Ovary (tissue), 9 donors: Measurements from ENCODE around the gene PGPEP1. TPM values are rescaled to one million over a fixed set of nuclear protein-coding genes. Genes with fewer than 3 reads are reported as not detected.
A peak's percentile ranks its signal among the peaks of the same experiment; 100 is the strongest.

Experiments
- DNase-seq, 5 donors: peaks; one replicate each; pipeline ENCODE4 v3.0.0-alpha.2; 2019 to 2020
- H3K27ac ChIP-seq, 2 donors: fragments of 200-600 bp; one replicate each; pipeline versions ENCODE4 v1.5.1 to v1.8.0; 2019 to 2022
- H3K27me3 ChIP-seq: fragments of 200-600 bp; one replicate; pipeline ENCODE4 v1.8.0; 2022
- H3K36me3 ChIP-seq: fragments of 200-600 bp; sonication (generic); one replicate; pipeline ENCODE4 v1.5.1; 2019
- H3K4me1 ChIP-seq: one replicate; pipeline ENCODE4 v1.8.1; 2013; ENCODE audit warnings: mild to moderate bottlenecking, moderate library complexity; ENCODE audit not compliant: insufficient read depth
- H3K4me3 ChIP-seq: fragments of 200-600 bp; sonication (generic); one replicate; pipeline ENCODE4 v1.5.1; 2017
- H3K9me3 ChIP-seq, 2 donors: fragments of 200-600 bp in 1 of 2; sonication (generic) in 1 of 2; one replicate each; pipeline versions ENCODE4 v1.5.1 to v1.8.1; 2013 to 2019; ENCODE audit warnings: mild to moderate bottlenecking in 1 of 2, moderate library complexity in 1 of 2
- CTCF ChIP-seq, 3 donors: fragments of 450-650 bp in 2 of 3; fragments of 200-600 bp in 1 of 3; IDR thresholded peaks; one replicate each; pipeline versions ENCODE4 v1.5.1 to v1.8.0; 2016 to 2022; ENCODE audit warnings: antibody characterized with exemption in 3 of 3, mild to moderate bottlenecking in 1 of 3
- EP300 ChIP-seq: sonication (generic); formaldehyde crosslinking; IDR thresholded peaks from one replicate; pipeline ENCODE4 v1.6.1; 2017; ENCODE audit warnings: antibody characterized with exemption
- POLR2A ChIP-seq: fragments of 450-650 bp; IDR thresholded peaks from one replicate; pipeline ENCODE4 v1.6.1; 2017; ENCODE audit warnings: antibody characterized with exemption, mild to moderate bottlenecking, moderate library complexity
- WGBS, 3 donors: extraction: QIAGEN DNeasy Blood & Tissue Kit in 1 of 3; methylation state at CpG; one replicate each; pipeline versions ENCODE4 v1.1.5 to v1.1.7; 2013 to 2017; 5-methylcytosine and 5-hydroxymethylcytosine counted together
- intact Hi-C, 4 donors: fragments of 100-400 bp; cut with DNase I; formaldehyde crosslinking; loops; one replicate each; pipeline versions ENCODE4 v1.11.0 to v1.15.1; 2022 to 2023
- polyA plus RNA-seq, 2 donors: library from polyadenylated mRNA; stranded (reverse); fragments of 200-250 nt in 1 of 2; fragments of 350-450 nt in 1 of 2; fragmentation: Illumina TruSeq in 1 of 2; extraction: RNeasy Lipid Tissue Mini Kit (QIAGEN cat#74804) in 1 of 2; gene quantifications; one replicate each; pipeline ENCODE4 v1.2.3, GENCODE V29; 2013 to 2014
- total RNA-seq, 7 donors: library from RNA; depleted of rRNA in 2 of 7; stranded (reverse); fragments of >200 nt in 2 of 7; fragmentation: NEBNext Ultra II Directional in 3 of 7; extraction: Animal tissue kit (Norgen Biotek cat#: 25700) in 3 of 7; gene quantifications; one replicate each; pipeline versions ENCODE4 v1.1.0 to v1.2.4, GENCODE V29; 2016 to 2023
- donor health status: DM: no; HTN: no; CAD: no; lungs with moderate emphysema.
- donor health status: DM: no; HTN: no; CAD: no.
- donor health status: Bipolar disorder and iron deficiency.
- donor health status: DM: yes; HTN: yes; CAD: no.
- donor health status: DM: no; HTN: no; CAD: no.
- donor health status: DM: yes; HTN: yes; CAD: no.

The PGPEP1 gene
- total and polyA plus RNA-seq, 9 donors: 9.3 to 64.5 (median 40.3) TPM

DNA sequence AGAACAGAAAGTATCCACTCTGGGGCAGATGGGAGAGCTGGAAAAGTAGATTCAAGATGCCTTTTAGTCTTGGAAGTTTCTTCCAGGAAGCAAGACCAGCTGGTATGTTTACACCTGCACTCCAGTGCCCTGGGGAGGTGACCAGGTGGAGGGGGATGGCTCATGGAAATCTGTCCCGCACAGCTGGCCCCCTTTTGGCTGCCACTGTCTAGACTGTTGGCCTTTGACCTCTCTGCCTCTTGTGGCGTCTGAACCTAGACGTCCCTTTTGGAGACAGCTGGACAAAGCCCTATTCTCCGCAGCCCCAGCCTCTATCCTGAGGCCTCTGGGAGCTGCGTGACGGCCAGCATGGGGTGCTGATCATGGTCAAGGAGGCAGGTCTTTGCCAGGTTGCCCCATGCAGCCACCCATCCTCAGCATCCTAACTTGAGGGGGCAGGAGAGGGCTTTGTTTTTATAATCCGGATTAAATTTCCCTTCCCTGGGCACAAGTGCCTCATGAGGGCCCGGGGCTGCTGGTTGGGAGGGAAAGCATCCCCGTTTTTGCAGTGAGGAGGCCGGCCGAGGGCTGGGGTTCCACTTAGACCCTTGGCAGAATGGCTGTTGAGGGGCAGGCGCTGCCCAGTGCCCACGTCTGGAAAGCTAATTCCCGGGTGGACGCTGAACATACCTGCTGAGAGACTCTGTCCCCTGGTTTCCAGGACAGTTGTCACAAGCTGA lies 28.3 kb downstream of the PGPEP1 start:
- H3K27ac ChIP-seq: no peak overlapping the region
- 81 to 90% (median 85%) methylated on average over 15 of the region's 15 CpGs for WGBS, 3 donors
- H3K36me3 ChIP-seq: no peaks in the 10 kb centered on the region
- H3K9me3 ChIP-seq: no peaks in the 10 kb centered on the region
- intact Hi-C loops: no loop called here
- peaks cover 6% of the 10 kb centered on the region for H3K4me1 ChIP-seq
- no peak overlapping the region for H3K4me3 ChIP-seq
- TF ChIP-seq CTCF (IDR thresholded peaks at IDR 0.05) (no peak), POLR2A (no peak), EP300 (no peak)
- no peak for DNase-seq
- no peaks in the 10 kb centered on the region for H3K27me3 ChIP-seq

- WGBS, 3 donors: 62 to 72% (median 68%) methylated on average over 4 of the region's 4 CpGs
- TF ChIP-seq CTCF (IDR thresholded peaks at IDR 0.05) (no peak), POLR2A (no peak), EP300 (no peak)
- peaks cover 9% of the 10 kb centered on the region for H3K4me1 ChIP-seq
- no peaks in the 10 kb centered on the region for H3K27me3 ChIP-seq
- intact Hi-C loops: no loop called here
- no peak overlapping the region for H3K4me3 ChIP-seq
- DNase-seq: no peak
- H3K9me3 ChIP-seq: no peaks in the 10 kb centered on the region
- H3K36me3 ChIP-seq: no peaks in the 10 kb centered on the region
- peak overlapping the region; percentile 9 to 77 for H3K27ac ChIP-seq
Measured at GRCh38 chr19:18373407-18373891, 33.1 kb downstream of the PGPEP1 start.

- 16 to 20% (median 19%) methylated on average over 17 of the region's 17 CpGs for WGBS, 3 donors
- DNase-seq: peak; percentile 93 to 98 (median 93)
- Histone ChIP-seq H3K4me1 (peaks cover 9% of the 10 kb centered on the region), H3K36me3 (no peaks in the 10 kb centered on the region), H3K9me3 (no peaks in the 10 kb centered on the region), H3K4me3 (no peak overlapping the region), H3K27me3 (no peaks in the 10 kb centered on the region), H3K27ac (peak overlapping the region; percentile 77 to 79)
- intact Hi-C loops: no loop called here
- TF ChIP-seq CTCF (IDR thresholded peaks at IDR 0.05): no peak
- peak; percentile 67 for TF ChIP-seq EP300
- TF ChIP-seq POLR2A: peak; percentile 7
Measured at GRCh38 chr19:18373892-18374629, 33.7 kb downstream of the PGPEP1 start.

GRCh38 chr19:18377026-18377425 lies 36.6 kb downstream of the PGPEP1 start:
- DNase-seq: no peak
- intact Hi-C loops: no loop called here
- Histone ChIP-seq H3K36me3 (no peaks in the 10 kb centered on the region), H3K4me3 (no peak overlapping the region), H3K27ac (no peak overlapping the region), H3K27me3 (no peaks in the 10 kb centered on the region), H3K4me1 (peaks cover 9% of the 10 kb centered on the region), H3K9me3 (no peaks in the 10 kb centered on the region)
- TF ChIP-seq POLR2A (no peak), EP300 (no peak), CTCF (IDR thresholded peaks at IDR 0.05) (no peak)
- 68 to 69% (median 69%) methylated on average over 6 of the region's 6 CpGs for WGBS, 3 donors
